NCI-H2227 treated with DMSO at 0.1 percent for 48 hours (cell line): ENCODE results near the gene ZNF440.
A peak's percentile ranks its signal among the peaks of the same experiment; 100 is the strongest.
"Not testable (repeated sequence)": the region's sequence is repeated elsewhere in the genome, so short reads cannot be mapped to it uniquely, and the experiment has no call there.

Experiments
- DNase-seq: peaks from one replicate; lab custom pipeline; 2025; lab: John Stamatoyannopoulos, UW

ZNF440 gene

DNA sequence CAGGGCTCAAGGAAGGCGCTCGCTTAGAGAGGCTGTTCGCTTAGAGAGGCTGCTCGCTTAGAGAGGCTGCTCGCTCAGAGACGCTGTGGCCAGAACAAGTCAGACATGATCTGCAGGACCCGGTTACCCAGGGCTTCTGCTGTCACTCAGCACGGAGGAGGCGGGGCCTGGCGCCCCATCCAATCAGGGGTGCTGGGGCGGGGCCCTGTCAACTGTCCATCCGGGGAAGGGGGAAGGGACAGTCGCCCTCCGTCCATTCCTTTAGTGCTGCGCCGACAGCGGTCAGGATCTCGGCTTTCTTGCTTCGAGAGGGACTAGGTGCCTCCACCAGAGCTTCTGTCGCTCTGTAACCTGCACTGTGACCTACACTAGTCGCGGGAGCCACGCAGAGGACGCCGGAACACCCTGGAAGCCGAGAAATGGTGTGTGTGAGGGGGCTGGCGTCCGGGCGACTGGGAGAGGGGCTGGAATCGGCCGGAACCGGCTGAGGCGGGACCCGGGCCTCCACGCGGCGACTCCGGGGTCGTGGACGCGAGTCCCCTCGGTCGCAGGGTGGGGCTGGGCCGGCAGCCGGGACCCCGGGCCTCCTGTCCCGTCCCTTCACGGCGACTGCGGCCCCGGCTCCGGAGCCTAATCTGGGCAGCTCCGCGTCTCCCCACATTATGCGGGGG is at the start of gene ZNF440:
Gene ZNF440, plus strand, starts transcription at position 245 of the 671 bp plus-strand sequence. Its CDS starts 175 bp downstream, at position 420.
- peak; percentile 66 for DNase-seq

DNA sequence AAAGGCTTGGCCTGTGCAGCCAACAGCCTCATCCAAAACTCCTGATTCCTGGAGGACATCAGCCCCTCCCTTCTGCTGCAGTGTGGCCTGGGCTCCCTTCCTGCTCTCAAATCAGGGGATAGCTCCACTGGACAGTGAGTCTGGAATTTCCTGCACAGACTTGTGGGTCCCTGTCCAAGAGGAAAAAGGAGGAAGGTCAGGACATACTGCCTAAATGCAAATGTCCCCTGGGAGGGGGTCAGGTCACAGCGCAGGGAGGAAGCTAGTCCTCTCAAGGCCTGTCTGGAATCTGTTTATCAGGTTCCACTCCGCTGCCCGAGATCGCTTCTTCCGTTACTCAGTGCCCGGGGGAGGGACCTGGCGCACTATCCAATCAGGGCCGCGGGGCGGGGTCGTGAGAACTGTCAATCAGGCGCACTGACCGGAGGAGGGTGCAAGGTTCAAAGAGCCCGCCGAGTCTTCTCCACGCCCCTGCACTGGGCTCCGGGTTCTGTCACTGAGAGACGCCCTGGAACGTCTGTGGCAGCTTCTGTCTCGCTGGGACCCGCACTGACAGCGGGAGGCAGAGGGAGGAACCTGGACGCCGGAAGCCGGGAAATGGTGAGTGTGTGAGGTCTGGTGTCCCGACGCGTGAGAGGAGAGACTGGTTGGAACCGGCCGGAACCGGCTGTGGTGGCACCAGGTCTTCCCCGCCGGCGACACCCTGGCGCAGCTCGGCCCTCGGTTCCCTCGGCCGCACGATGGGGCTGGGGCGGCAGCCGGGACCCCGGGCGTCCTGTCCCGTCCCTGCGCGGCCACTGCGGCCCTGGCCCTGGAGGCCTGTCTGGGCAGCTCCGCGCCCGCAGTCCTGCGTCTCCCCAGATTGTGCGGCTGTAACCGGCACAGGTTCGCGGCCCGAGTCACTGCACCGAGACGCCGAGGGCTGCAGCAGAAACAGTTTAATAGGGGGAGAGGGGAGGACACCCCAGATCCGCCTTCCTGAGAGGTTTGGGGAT is 47.2 kb upstream of the ZNF440 start, which contains the start of gene ZNF441:
Gene ZNF441, plus strand, starts transcription at position 404 of the 995 bp plus-strand sequence. Its CDS starts 194 bp downstream, at position 598.
- DNase-seq = peak; percentile 69

DNA sequence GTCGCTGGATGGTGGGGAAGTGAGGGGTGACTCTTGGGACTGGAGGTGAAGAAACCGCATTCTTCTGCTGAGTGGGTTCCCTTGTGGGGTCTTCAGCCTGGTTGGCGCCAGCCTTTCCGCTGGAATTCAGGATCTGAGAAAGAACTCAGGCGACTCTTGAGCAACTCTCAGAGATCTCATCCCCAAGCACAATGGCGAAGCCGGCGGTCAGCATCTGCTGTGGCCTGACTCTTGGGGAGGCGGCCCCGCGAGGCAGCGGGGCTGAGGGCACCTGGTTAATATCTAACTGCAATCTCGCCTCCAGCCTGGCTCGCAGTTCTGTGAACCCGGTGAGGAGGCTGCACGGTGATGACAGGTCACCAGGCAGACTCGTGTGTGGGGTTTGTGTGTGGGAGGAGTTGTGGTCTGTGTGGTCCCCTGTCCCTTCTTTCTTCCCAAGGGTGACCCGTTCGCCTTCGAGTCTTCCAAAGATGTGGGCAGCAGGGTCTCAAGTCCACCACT is 46.4 kb upstream of the ZNF440 start:
- DNase-seq = no peak

DNA sequence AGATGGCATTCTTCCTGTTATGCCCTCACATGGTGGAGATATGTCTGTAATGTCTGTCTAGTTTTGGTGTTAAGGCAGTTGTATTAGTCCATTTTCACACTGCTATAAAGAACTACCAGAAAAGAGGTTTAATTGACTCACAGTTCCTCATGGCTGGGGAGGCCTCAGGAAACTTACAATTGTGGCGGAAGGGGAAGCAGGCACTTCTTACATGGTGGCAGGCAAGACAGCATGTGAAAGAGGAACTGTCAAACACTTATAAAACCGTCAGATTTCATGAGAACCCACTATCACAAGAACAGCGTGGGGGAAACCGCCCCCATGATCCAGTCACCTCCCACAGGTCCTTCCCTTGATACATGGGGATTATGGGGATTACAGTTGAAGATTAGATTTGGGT is 44.1 kb upstream of the ZNF440 start:
- DNase-seq = no peak

GRCh38 chr19:11771520-11771919 is 42.6 kb upstream of the ZNF440 start:
- DNase-seq = not testable (repeated sequence)

DNA sequence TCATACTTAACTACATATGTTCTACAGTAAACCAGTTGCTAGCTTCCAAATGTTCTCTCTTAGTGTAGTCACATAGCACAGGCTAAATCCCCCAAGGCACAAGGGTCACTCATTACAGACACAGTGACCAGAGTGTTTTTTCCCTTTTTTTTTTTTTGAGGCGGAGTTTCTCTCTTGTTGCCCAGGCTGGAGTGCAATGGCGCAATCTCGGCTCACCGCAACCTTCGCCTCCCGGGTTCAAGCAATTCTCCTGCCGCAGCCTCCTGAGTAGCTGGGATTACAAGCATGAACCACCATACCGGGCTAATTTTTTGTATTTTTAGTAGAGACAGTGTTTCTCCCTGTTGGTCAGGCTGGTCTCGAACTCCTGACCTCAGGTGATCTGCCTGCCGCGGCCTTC is 37.4 kb upstream of the ZNF440 start:
- not testable (repeated sequence) for DNase-seq

- DNase-seq = no peak
These were observed 33.5 kb upstream of the ZNF440 start for GRCh38 chr19:11780431-11781020.

DNA sequence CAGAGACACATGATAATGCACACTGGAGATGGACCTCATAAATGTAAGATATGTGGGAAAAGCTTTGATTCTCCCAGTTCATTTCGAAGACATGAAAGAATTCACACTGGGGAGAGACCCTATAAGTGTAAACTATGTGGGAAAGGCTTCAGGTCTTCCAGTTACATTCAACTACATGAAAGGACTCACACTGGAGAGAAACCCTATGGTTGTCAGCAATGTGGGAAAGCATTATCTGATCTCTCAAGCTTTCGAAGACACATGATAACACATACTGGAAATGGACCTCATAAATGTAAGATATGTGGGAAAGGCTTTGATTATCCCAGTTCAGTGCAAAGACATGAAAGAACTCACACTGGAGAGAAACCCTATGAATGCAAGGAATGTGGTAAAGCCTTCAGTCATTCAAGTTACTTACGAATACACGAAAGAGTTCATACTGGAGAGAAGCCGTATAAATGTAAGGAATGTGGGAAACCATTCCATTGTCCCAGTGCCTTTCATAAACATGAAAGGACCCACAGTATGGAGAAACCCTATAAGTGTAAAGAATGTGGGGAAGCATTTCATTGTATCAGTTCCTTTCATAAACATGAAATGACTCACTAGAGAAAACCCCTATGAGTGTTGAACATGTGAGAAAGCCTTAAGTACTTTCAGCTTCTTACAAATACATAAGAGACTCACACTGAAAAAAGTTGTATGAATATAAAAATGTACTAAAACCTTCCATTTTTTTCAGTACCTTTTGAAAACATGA is 32.6 kb upstream of the ZNF440 start:
- no peak for DNase-seq

DNA sequence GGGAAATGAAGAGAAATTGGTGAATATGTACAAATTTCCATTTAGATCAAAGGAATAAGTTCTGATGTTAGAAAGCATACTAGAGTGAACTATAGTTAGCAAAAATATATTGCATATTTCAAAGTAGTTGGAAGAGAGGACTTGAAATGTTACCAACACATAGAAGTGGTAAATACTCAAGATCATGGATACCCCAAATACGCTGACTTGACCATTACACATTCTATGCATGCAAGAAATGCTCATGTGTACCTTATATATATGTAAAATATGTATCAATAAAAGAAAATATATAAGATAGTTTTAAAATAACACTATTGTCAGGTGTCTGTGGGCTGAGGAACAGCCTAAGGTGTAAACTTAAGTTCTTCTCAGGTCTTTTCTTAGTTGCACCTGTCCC is 30.3 kb upstream of the ZNF440 start:
- no peak for DNase-seq

GRCh38 chr19:11784356-11784755 is 29.7 kb upstream of the ZNF440 start:
- DNase-seq = no peak

DNA sequence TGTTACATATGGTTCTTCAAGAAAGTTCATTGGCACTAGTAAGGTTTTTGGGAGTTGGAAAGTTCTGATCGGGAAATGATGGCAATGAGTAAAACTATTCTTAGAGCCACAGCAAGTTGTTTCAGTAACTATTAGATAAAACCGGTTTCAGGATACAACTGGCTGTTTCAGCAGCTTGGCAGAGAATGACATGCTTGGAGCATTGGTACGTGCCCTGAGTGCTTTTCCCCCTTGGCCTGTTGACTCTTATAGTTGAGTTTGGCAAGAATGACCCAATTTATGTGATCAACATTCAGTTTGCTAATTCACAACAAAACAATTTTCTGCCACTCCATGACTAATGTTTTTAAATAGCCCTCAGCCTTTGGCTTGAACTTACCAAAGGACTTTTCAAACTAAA is 26.5 kb upstream of the ZNF440 start:
- no peak for DNase-seq

- DNase-seq = no peak
These were observed 21.1 kb upstream of the ZNF440 start for GRCh38 chr19:11792942-11793341.

- DNase-seq = peak; percentile 13
These were observed 16.6 kb upstream of the ZNF440 start for GRCh38 chr19:11797491-11797890.

GRCh38 chr19:11798391-11799330 is 15.4 kb upstream of the ZNF440 start, which contains the start of gene ZNF491:
Gene ZNF491 (plus strand): TSS chr19:11798523. CDS start chr19:11805954, 7,431 bp downstream.
- DNase-seq = peak; percentile 77

GRCh38 chr19:11806354-11807098 is 7.5 kb upstream of the ZNF440 start:
- no peak for DNase-seq

DNA sequence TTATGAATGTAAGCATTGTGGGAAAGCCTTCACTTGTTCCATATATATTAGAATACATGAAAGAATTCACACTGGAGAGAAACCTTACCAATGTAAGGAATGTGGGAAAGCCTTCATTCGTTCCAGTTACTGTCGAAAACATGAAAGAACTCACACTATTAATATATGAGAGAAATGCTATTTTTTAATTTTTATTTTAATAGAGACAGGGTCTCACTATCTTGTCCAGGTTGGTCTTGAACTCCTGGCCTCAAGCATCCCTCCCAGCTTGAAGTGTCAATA is 7.0 kb upstream of the ZNF440 start:
- no peak for DNase-seq

DNA sequence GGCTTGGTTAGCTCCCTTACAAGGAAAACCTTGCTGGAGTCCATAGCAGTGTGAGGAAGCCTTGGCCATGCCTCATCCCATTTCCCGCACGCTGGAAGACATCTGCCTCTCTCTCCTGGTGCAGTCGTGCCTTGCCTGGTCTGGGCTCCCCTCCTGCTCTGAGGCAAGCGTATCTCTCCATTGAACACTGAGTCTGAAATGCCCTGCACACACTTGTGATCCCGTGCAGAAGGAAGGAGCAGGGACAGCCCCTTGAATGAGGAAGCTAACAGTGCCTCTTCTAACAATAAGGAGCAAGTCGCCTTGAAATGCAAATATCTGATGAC is 407 bp upstream of the ZNF440 start:
- DNase-seq = no peak

GRCh38 chr19:11814700-11815035 is 595 bp downstream of the ZNF440 start:
- DNase-seq = no peak

DNA sequence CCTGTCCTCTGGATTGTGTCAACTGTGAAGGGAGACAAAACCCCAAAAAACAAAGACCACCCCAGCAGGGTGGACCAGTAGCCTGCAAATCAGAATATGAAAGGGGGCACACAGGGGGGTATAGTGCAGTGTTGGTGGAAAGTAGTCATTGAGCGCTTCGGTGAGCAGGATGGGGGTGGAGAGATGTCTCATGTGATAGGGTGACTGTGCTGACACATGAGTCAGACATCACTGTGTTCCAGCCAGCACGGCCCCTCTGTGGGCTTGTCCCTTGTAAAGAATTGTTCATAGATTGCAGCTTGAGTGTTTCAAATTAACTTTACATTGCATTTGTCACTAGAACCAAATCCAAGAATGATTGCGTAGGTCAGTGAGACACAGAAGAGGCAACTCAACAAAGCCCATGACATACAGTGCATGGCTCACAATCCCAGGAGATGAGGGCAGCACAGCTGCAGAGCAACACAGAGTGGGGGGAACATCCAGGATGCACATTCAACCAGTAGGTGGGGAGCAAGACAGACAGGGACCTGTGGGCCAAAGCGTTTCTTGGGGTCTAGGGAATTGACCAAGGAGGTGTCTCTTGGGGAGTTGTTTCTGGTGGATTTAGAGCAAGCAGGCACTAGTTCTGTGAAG is 7.5 kb downstream of the ZNF440 start:
- DNase-seq = no peak
